NCI-H1092 (cell line): ENCODE data around the gene MED7.
"Not testable (repeated sequence)": the region's sequence is repeated elsewhere in the genome, so short reads cannot be mapped to it uniquely, and the experiment has no call there.

Experiments
- DNase-seq: peaks from one replicate; lab custom pipeline; 2025; lab: John Stamatoyannopoulos, UW

The MED7 gene, protein sequence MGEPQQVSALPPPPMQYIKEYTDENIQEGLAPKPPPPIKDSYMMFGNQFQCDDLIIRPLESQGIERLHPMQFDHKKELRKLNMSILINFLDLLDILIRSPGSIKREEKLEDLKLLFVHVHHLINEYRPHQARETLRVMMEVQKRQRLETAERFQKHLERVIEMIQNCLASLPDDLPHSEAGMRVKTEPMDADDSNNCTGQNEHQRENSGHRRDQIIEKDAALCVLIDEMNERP

DNA sequence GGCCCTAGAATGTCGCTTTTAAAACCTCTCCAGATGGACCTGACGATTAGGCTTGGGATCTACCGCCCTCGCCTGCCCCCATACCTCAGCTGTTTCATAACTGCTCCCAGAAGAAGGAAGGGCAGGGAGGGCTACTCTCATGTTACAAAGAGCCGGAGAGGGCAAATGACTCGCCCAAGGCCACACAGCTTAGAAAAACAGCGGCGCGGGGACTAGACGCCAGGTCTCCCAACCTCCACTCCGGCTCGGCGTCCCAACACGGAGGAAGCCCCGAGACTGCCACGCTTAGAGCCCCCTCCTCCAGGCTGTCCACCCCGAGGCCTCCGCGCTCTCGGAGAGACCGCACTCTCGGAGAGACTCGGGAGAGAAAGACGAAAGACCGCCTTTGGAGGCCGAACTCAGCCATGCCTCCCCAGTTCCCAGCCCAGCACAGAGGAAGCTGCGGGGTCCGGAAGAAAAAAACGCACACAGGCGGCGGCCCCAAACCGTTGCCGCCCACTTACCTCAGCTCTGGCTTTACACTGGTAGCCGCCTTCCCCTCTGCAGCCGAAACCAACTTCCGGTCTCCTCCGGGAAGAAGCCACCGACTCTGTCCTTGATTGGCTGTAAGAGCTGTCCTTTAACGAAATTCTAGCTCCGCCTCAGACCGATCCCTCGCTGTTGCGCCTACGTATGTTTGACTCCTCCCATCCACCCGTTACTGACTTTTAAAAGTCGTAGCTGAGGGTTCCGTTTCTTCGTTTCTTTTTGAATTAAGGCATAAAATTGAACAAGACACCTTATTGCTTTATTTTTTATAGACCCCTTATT lies at the start of gene MED7:
TSS of gene MED7 (minus strand) at position 549 of the 810 bp plus-strand sequence. CDS start 3,434 bp downstream, outside the sequence.
- peak; percentile 94 for DNase-seq

DNA sequence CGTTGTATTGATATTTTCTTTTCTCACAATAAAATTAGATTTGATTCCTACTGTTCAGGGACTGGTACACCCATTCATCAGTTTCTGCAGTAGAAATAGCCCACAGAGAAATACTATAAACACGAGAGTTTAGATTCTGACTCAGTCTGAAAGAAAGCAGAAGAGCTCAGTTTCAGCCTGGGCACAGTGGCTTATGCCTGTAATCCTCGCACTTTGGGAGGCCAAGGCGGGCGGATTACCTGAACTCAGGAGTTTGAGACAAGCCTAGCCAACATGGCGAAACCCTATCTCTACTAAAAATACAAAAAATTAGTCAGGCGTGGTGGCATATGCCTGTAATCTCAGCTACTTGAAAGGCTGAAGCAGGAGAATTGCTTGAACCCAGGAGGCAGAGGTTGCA lies 46.6 kb upstream of the MED7 start:
- no peak for DNase-seq

DNA sequence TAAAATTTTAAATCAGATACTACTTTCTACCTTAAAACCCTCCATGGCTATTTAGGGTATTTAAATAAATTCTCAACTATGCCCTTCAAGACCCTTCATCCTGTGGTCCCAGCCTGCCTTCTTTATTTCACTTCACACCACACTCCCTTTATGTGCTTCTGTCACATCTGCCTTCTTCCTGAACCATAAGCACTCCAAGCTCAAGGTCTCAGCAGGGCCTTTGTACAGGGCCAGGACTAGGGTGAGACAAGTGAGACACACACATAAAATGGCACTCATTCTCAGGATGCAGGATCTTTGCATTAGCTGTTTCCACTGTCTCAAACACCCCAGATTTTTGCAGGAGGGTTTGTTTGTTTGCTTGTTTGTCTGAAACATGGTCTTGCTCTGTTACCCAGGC lies 45.6 kb upstream of the MED7 start:
- DNase-seq = no peak

DNA sequence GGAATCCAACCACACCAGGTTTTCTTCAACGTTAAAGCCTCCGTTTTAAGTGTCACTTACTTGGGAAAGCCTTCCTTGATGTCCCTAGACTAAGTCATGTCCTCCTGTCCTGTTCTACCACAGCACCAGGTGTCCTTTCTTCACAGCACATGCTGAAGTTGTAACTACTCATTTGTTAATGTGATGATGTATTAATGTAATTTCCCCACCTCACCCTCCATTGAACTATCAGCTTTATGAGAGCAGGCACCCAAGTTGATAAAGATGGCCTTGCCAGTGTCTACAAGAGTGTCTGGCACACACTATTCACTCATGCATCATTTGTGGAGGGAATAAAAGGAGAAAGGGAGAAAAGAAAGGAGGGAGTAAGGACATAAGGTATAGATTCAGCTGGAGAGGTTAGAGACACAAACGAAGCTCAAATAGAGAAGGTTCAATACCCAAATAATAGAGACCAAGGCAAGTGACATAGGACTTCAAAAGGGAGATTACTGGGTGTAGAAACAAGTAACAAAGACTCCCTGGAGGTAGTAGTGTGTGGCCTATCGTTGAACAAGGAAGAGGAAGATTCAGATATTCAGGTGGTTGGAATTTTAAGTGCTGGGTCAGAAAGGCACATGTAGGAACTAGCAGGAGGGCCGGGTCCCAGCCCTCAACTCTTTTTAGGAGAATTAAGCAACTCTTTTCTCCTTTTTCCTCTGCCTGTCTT lies 44.5 kb upstream of the MED7 start:
- no peak for DNase-seq

DNA sequence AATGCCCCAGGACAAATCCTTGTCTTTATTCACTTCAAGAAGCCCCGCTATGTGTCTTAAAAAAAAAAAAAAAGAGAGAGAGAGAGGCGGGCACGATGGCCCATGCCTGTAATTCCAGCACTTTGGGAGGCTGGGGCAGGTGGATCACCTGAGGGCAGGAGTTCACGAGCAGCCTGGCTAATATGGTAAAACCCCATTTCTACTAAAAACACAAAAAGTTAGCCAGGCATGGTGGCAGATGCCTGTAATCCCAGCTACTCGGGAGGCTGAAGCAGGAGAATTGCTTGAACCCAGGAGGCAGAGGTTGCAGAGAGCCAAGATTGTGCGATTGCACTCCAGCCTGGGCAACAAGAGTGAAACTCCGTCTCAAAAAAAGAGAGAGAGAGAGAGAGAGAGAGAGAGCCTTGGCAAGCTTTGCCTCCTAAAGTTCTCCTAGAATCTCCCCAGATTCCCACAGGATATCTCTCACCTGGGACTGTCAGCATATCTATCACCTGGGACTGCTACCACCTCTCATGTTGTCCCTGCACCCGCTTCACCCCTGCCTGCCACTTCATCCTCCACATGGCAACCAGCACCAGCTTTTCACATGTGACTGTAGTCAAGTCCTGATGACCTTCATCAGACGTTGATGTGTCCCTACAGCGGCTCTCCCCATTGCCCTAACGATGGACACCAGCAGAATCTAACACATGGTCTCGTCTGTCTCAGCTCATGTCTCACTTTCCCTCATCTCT lies 43.8 kb upstream of the MED7 start:
- DNase-seq = no peak

DNA sequence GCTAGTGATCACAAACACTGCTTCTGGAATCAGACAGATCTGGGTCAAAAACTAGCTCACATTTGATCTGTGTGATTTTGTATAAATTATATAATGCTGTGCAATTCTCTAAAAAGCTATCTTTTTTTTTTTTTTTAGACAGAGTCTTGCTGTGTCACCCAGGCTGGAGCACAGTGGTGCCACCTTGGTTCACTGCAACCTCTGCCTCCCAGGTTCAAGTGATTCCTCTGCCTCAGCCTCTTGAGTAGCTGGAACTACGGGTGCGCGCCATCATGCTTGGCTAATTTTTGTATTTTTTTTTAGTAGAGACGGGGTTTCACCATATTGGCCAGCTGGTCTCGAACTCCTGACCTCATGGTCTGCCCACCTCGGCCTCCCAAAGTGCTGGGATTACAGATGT lies 42.5 kb upstream of the MED7 start:
- not testable (repeated sequence) for DNase-seq

DNA sequence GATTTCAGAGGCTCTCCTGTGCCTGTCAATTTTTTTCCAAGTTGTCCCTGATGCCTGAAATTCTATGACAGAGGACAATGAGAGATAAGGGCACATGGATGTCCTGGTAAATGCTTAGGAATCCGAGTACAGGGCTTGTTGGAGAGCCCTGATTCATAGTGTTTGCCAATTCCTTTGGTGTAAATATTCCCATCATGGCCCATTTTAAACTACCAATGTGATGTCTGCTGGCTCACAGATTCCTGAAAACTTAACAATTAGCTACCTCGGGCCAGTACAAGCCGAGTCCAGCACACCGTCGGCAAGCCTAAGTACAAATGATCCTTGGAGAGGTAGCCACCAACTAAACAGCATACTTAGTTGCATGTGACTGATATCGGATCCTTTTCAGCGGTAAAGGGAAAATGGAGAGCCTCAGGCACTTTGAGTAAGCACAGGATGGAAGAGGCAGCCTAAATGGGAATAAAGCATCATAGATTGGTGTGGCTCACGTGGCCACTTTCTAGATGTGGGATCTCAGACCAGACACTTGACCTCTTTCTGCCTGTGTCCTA lies 41.5 kb upstream of the MED7 start:
- no peak for DNase-seq

DNA sequence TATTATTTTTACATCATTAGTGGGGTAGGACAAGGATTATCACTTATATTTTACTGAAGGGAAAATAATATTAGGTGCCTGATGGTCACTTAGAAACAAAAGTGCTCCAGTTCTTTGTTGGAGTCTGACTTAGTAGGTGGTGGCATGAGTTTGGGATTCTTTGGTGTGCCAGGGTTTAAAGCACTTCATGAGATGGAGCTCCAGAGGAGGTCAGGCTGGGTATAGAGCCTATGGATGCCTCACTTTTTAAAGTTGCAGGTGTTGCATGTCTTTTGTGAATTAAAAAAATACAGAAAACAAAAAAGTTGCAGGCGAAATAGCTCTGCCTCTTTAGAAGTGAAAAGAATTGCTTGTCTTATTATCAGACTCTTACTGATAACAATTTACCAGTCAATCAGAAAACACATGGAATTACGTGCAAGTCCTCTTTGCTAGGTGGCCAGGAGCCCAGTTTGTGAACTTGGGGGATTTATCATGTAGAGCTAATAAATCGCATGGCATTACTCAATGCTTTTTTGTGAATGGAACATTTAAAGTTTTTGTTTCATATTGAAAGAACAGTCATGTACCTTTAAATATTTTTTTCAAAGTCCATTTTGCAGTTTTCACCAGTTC lies 39.6 kb upstream of the MED7 start:
- DNase-seq = no peak

DNA sequence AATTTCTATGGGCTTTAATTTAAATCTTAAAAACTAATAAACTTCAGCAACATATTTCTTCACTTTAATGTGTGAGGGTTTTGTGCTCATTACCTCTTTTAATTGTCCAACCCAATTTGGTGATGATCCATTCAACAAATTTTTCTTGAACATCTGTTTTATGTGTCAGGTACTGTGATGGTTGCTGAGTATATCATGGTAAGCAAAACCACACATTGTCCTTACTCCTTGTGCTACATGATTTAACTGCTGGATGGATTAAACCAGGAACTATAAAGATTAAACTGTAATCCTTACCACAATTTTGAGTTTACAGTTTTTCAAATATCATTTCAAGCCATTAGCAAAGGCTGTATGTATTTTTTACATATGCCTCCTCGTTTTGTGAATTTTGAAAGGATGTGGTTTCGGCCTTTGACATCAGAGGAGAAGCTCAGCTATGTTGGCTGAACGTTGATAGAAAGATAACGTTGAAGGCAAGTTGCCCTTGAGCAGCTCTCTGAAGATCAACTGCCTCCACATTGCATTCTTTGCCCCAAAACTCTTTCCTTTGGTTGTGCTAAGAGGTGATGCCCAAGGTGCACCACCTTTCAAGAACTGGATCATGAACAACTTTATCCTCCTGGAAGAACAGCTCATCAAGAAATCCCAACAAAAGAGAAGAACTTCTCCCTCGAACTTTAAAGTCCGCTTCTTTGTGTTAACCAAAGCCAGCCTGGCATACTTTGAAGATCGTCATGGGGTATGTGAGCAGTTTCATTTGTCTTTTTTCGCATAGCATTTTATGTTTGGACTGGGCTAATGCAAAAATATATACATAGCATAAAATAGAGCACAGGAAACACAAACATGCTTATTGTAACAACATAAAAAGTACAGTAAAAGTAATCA lies 38.0 kb upstream of the MED7 start, which contains the start of gene ITK:
TSS of gene ITK (plus strand) at position 467 of the 891 bp plus-strand sequence. CDS start at position 605, 138 bp downstream.
- DNase-seq = no peak

DNA sequence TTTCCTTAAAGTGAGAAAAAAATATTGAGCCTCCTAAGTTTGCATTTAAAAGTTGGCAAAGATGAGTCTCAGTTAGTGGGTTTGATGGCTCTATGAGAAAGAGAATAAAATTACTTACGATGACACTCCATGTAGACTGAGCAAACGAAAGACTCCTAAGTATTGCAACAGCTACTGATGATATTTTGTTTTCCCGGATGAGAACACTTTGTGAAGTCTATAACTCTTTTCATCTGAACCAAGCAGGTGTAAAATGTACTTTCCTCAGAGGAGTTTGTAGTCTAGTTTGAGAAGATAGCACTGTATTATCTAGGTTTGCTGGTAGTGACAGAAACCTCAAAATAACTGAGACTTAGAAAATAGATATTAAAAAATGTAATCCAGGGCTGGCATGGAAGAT lies 36.3 kb upstream of the MED7 start:
- no peak for DNase-seq

DNA sequence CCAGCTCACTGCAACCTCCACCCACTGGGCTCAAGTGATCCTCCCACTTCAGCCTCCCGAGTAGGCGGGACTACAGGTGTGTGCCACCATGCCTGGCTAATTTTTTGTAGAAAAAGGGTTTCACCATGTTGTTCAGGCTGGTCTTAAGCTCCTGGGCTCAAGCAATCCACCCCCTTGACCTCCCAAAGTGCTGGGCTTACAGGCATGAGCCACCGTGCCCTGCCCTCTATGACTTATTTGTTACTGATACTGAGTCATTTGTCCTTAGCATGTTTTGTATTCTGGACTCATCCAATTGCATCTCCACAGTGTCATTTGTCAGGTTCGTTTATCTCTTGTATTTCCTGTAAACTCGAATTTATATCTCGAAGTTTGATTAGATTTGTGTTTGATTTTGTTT lies 35.3 kb upstream of the MED7 start:
- no peak for DNase-seq

DNA sequence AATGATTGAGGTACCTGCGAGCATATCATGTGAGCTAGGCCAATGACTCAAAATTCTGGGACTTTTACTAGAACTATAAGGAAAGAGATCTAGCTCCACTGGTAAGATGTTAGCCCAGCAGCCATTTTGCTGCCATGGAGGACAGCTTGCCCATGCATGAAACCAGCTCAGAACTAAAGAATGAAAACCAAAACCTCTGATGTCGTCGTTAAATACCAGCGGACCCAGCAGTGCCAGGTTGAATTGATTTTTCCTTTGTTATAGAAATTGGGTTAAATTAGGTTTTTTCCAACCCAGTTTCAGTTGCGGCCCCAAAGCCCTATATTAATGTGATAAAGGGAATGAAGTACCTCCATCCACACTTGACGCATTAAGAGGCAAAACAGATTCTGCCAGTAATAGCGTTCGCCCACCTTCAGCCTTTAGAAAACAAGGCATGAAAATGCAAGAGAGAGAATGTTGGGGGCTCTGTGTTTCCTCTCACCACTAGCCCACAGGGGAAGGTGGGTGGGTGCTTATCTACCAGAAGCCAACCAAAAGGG lies 32.5 kb upstream of the MED7 start:
- no peak for DNase-seq

DNA sequence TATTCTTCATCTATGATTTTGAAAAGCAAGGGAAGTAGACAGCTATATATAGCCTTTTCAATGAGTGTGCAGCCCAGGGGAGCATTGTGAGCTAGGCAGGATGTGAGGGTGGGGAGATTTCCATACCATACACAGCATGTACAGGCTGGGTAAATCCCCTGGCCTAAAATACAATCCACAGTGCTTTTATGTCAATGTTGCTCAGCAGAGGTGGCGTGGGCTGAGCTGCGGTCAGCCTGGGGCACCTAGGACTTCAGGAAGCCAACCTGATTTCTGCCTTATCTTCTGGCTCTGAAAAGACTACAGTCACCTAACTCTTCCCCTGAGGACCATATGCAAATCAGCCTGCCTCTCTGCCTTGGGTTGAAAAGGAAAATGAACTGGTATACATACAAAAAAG lies 29.7 kb upstream of the MED7 start:
- DNase-seq = no peak

DNA sequence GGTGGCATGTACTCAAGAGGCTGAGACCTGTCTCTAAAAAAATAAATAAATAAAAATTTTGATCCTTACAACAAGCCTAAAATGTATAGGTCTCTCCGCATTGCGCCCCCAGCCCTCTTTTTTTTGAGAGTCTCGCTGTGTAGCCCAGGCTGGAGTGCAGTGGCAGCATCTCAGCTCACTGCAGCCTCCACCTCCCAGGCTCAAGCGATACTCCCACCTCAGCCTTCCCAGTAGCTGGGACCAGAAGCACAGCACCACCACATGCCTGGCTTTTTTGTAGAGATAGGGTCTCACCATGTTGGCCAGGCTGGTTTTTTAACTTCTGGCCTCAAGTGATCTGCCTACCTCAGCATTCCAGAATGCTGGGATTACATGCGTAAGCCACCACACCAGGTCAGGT lies 25.6 kb upstream of the MED7 start:
- no peak for DNase-seq

DNA sequence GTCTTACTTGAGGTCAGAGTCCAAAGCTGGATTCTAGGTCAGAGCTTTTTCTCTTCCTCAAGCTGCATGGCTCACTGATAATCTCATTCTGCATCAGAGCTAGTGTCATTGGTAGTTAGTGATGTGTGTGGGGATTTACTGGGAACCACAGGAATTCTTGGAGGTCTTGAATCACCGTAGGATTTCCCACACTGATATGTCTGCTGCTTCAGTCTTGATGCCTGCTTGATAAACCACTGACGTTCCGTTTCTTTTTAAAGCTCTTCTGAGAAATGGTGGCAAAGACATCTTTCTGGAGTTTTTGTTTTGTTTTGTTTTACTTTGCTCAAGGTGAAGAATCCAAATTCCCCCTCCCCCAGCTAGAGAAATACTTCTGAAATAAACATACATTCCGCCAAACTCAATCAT lies 24.6 kb upstream of the MED7 start:
- no peak for DNase-seq

DNA sequence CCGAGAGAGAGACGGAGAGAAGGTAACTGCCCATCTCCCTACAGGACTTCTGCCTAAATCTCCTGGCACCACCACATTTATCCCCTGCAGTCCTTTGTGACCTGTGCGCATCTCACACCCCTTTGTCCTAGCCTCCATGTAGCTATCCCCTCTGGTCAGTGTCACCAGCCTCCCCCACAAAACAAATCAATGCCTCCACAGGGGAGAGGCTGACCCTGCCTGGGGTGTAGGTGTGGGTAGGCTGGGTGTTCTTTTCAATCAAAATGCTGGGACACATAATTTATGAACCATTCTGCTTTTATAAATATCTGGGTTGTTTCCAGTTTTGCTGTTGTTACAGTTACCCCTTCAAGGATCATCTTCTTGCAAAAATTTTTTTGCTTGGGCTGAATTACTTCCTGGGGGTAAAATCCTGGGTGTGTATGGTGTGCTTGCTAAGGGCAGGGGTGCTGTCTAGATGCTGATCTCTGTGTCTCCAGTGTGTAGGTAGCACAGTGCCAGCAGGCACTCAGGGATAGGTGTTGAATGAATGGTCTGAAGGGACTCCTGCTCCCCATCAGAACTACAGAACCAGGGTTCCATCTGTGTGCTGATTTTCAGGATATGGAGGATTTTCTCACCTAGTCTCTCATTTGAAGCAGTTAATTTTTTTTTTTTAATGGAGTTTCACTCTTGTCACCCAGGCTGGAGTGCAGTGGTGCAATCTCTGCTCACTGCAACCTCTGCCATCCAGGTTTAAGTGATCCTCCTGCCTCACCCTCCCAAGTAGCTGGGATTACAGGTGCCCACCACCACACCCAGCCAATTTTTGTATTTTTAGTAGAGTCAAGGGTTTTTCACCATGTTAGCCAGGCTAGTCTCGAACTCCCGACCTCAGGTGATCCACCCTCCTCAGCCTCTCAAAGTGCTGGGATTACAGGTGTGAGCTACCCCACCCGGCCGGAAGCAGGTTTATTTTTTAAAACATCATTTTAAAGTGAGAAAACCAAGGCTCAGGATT lies 23.8 kb upstream of the MED7 start, which contains the start of gene GARIN3:
TSS of gene GARIN3 (minus strand) at position 51 of the 1,000 bp plus-strand sequence. CDS start 96 bp downstream, outside the sequence.
- no peak for DNase-seq

DNA sequence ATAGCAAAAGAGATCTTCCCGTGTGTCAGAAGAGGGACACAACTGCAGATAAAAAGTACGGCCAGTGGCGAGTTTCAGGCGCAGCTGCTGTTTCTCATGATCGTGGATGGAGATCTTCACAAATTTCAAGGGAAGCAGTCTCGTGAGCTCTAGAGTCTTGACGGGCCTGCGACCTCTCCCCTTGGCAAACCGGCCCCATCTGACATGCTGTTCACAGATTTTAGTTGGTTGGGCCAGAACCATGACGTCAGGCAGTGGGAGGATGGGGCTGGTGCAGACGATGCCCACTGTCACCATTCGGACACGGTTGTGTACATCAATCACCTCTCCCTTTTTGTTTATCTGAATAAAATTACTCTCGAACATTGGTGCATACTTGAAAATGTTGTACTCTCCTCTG lies 23.0 kb upstream of the MED7 start:
- DNase-seq = no peak

DNA sequence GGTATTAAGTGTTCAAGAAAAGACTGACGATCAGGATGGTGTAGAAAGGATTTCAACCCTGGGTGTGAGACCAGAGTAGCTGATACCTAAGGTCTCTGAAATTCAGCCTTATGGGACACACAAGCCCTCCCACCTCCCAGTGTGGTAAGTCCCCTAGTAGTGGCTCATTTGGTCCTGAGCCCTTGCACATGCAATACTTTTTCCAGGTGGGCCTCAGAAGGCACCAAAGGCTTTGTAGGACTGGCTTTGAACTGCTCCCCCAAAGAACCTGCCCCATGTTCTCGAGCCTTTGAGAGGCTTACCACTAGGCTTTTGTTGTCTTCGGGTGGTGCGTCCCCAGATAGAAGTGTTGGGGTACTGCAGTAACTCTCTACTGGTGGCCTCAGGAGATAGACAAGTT lies 22.6 kb upstream of the MED7 start:
- DNase-seq = no peak

DNA sequence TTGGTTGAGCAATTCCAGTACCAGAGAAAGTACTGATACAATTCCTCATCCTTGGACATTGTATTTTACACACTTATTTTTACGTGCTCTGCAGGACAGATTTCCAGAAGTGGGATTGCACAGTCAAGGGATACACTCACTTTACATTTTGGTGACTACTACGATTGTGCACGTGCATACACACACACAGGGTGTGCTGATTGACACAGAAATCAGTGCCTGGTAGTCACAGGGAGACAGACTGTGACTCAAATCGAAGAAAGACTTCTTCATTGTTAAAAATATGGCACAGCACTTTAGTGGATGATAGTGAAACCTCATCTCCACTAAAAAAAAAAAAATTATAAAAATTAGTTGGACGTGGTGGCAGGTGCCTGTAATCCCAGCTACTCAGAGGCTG lies 21.9 kb upstream of the MED7 start:
- DNase-seq = no peak
